PFSK-1 (cell line): ENCODE measurements around the gene EIF4ENIF1.

Source experiments
- REST ChIP-seq, 2 experiments: IDR thresholded peaks; 2 replicates each; pipeline versions ENCODE4 v1.6.1 to v1.8.0; 2011 to 2012; ENCODE audit warnings: low read depth in 2 of 2, low read length in 2 of 2, control low read depth in 1 of 2, inconsistent platforms in 1 of 2, mild to moderate bottlenecking in 1 of 2, moderate library complexity in 1 of 2; ENCODE audit not compliant: insufficient read depth in 1 of 2
- TAF1 ChIP-seq: IDR thresholded peaks from 2 replicates; pipeline ENCODE4 v1.6.1; 2012; ENCODE audit warnings: low read length, control low read depth, borderline replicate concordance; ENCODE audit not compliant: insufficient read depth

GRCh38 chr22:31451709-31452571, 37.7 kb downstream of the EIF4ENIF1 start:
- no peak for TF ChIP-seq REST (IDR thresholded peaks at IDR 0.05; ENCODE audit: insufficient read depth in 1 of 2, low read depth in 2 of 2, low read length in 2 of 2)
- no peak for TF ChIP-seq TAF1
